NCI-H1417 (cell line): ENCODE results near the gene CFAP119.
"Not testable (repeated sequence)": the region's sequence is repeated elsewhere in the genome, so short reads cannot be mapped to it uniquely, and the experiment has no call there.

Experiments
- DNase-seq, 3 experiments: peaks; one replicate each; lab custom pipeline; 2025; lab: John Stamatoyannopoulos, UW

Gene CFAP119

GRCh38 chr16:30761928-30762902, at the start of gene CFAP119, which contains the start of gene RNF40:
TSS of gene CFAP119 (minus strand) at chr16:30762062. CDS start at chr16:30761748, 314 bp downstream.
TSS of gene RNF40 (plus strand) at chr16:30762322. CDS start at chr16:30762546, 224 bp downstream.
- DNase-seq: peak; percentile 85 to 99 (median 97)

- not testable (repeated sequence) for DNase-seq
These were observed 47.8 kb upstream of the CFAP119 start for GRCh38 chr16:30809675-30810074.

GRCh38 chr16:30808890-30809426, 47.1 kb upstream of the CFAP119 start:
- not testable (repeated sequence) for DNase-seq

- no peak for DNase-seq
These were observed 46.3 kb upstream of the CFAP119 start for GRCh38 chr16:30808146-30808545.

- peak; percentile 71 to 87 (median 85) for DNase-seq
These were observed 43.7 kb upstream of the CFAP119 start for GRCh38 chr16:30805370-30806169.

GRCh38 chr16:30805056-30805369, 43.2 kb upstream of the CFAP119 start:
- DNase-seq: no peak

GRCh38 chr16:30802936-30803335, 41.1 kb upstream of the CFAP119 start:
- no peak for DNase-seq

GRCh38 chr16:30797670-30798309, 35.9 kb upstream of the CFAP119 start:
- no peak for DNase-seq

GRCh38 chr16:30794634-30795033, 32.8 kb upstream of the CFAP119 start:
- no peak for DNase-seq

- DNase-seq: no peak
These were observed 31.7 kb upstream of the CFAP119 start for GRCh38 chr16:30793508-30794069.

GRCh38 chr16:30787613-30788378, 25.9 kb upstream of the CFAP119 start:
- no peak for DNase-seq

GRCh38 chr16:30786936-30787612, 25.2 kb upstream of the CFAP119 start, which contains the start of gene ZNF629:
TSS of gene ZNF629 (minus strand) at chr16:30787205. CDS start at chr16:30784482, 2,723 bp downstream.
- peak; percentile 59 to 76 (median 71) for DNase-seq

- DNase-seq: peak in 2 of 3 experiments; percentile 60 to 65
These were observed 24.5 kb upstream of the CFAP119 start for GRCh38 chr16:30786115-30786935.

- DNase-seq: no peak
These were observed 23.6 kb upstream of the CFAP119 start for GRCh38 chr16:30785126-30786106.

- no peak for DNase-seq
These were observed 22.4 kb upstream of the CFAP119 start for GRCh38 chr16:30784215-30784614.

- DNase-seq: no peak
These were observed 21.6 kb upstream of the CFAP119 start for GRCh38 chr16:30783280-30784109.
